ENCODE measurements around the gene NUP107.

The NUP107 gene

DNA sequence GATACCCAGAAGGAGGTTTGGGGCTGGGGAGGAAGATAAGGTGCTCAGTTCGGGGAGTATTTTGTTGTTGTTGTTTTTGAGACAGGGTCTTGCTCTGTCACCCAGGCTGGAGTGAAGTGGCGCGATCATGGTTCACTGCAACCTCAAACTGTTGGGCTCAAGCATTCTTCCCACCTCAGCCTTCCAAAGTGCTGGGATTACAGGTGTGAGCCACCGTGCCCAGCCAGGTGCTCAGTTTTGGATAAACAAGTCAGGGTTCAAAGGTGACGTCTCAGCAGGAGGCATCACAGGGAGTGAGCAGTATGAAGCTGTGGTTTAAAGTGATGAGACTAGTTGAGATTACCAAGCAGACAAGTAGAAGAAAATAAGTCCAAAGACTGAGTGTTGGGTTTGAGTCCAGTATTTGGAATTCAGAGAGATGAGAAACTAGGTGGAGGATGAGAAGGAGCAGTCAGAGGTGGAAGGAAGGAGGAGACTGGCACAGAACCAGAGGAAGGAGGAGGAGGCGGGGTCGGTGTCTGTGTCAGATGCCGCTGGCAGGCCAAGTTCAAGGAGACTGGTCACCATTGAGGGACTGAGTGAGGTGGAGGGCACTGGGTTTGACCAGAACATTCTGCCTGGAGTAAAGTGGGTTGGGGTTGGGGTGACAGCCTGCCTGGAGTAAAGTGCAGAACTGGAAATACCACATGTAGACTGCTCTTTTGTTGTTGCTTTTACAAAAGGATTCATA lies 75.3 kb downstream of the NUP107 start:
- no peaks in the 10 kb centered on the region for H3K27me3 ChIP-seq
- DNase-seq, result no peak
- no peak overlapping the region for H3K4me3 ChIP-seq (ENCODE audit: low read depth, low read length)
- no peaks in the 10 kb centered on the region for H3K36me3 ChIP-seq
- no peaks in the 10 kb centered on the region for H3K9me3 ChIP-seq
- no peaks in the 10 kb centered on the region for H3K4me1 ChIP-seq
- TF ChIP-seq CTCF (IDR thresholded peaks at IDR 0.05; ENCODE audit: low read depth, low read length), result no peak

DNA sequence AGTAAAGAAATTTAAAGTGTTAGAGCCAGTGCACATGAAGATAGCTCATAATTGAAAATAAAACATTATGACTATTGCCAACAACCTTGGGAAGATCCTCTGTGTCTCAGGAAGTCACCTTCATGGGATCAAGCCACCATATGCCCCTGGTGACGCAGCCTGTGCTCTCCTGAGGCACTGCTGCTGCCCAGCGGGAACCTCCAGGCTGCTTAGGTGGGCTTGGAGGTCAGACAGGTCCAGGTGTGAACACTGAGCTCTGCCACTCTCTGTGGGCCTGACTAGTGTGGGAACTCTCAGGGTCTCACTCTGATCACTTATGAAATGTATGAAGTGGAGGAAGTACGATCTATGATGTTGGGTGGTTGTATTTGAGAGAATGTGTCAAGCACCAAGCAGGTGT lies 75.9 kb downstream of the NUP107 start:
- Histone ChIP-seq H3K4me1 (no peaks in the 10 kb centered on the region), H3K27me3 (no peaks in the 10 kb centered on the region), H3K36me3 (no peaks in the 10 kb centered on the region), H3K9me3 (no peaks in the 10 kb centered on the region), H3K4me3 (ENCODE audit: low read depth, low read length) (no peak overlapping the region)
- no peak for TF ChIP-seq CTCF (IDR thresholded peaks at IDR 0.05; ENCODE audit: low read depth, low read length)
- DNase-seq, result no peak

GRCh38 chr12:68765696-68766095 lies 78.9 kb downstream of the NUP107 start:
- TF ChIP-seq CTCF (IDR thresholded peaks at IDR 0.05; ENCODE audit: low read depth, low read length), result no peak
- Histone ChIP-seq H3K4me1 (peaks cover under 1% of the 10 kb centered on the region; the same call in 1 of the 2 replicates), H3K36me3 (no peaks in the 10 kb centered on the region), H3K4me3 (ENCODE audit: low read depth, low read length) (no peak overlapping the region), H3K27me3 (no peaks in the 10 kb centered on the region), H3K9me3 (peaks cover 4% of the 10 kb centered on the region)
- no peak for DNase-seq

DNA sequence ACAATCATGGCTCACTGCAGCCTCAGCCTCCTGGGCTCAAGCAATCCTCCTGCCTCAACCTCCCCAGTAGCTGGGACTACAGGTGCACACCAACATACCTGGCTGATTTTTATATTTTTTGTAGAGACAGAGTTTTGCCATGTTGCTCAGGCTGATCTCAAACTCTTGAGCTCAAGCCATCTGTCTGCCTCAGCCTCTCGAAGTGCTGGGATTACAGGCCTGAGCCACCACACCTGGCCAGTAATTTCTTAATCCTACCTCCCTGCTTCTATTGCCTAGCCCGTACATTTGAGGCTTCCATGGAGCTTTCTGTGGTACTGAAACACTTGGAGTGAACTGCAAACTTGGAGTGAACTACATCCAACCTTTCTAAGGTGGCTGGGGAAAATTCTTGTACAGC lies 79.9 kb downstream of the NUP107 start:
- Histone ChIP-seq H3K4me1 (peaks cover 3% of the 10 kb centered on the region; the same call in 1 of the 2 replicates), H3K27me3 (no peaks in the 10 kb centered on the region), H3K9me3 (peaks cover 4% of the 10 kb centered on the region), H3K36me3 (no peaks in the 10 kb centered on the region), H3K4me3 (ENCODE audit: low read depth, low read length) (no peak overlapping the region)
- TF ChIP-seq CTCF (IDR thresholded peaks at IDR 0.05; ENCODE audit: low read depth, low read length), result no peak
- DNase-seq, result no peak

DNA sequence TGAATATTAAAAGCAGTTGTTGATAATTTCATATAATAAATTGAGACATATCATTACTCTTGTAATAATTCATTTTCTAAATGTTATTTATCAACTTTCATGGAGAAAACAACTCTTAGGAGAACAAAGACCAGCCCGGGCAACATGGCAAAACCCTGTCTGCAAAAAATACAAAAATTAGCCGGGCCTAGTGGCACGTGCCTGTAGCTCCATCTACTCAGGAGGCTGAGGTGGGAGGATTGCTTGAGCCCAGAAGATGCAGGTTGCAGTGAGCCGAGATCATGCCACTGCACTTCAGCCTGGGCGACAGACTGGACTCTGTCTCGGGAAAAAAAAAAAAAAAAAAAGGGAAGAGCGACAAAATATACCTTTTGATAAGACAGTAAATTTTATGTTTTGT lies 80.4 kb downstream of the NUP107 start:
- Histone ChIP-seq H3K4me3 (ENCODE audit: low read depth, low read length) (no peak overlapping the region), H3K36me3 (no peaks in the 10 kb centered on the region), H3K4me1 (peaks cover 3% of the 10 kb centered on the region; the same call in 1 of the 2 replicates), H3K27me3 (no peaks in the 10 kb centered on the region), H3K9me3 (peaks cover 4% of the 10 kb centered on the region)
- no peak for DNase-seq
- TF ChIP-seq CTCF (IDR thresholded peaks at IDR 0.05; ENCODE audit: low read depth, low read length), result no peak

DNA sequence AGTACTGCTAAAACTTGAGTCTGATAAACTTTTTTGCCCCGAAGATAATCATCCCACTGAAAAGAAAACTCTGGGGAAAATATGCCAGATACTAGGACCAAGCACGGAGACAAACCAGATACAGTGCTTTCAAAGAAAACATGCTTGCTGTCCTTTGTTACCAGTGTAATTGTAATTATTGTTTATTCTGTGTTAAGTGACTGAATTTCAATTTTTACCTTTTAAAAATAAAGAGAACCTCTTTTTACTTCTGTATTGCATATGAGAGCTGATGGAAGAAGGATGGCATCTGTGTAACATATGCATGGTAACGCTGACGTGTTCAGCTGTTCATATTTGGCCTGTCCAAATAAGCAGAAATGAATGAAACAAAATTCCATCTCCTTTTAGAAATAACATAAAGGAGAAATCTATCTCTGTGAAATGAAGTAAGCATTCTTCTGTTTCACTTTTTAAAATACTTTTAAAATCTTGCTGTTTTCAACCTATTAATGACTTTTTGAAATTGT lies 81.7 kb downstream of the NUP107 start:
- DNase-seq, result no peak
- Histone ChIP-seq H3K27me3 (no peaks in the 10 kb centered on the region), H3K4me1 (peaks cover 3% of the 10 kb centered on the region; the same call in 1 of the 2 replicates), H3K36me3 (no peaks in the 10 kb centered on the region), H3K4me3 (ENCODE audit: low read depth, low read length) (no peak overlapping the region), H3K9me3 (peaks cover 4% of the 10 kb centered on the region)
- TF ChIP-seq CTCF (IDR thresholded peaks at IDR 0.05; ENCODE audit: low read depth, low read length), result no peak

All from BE2C (cell line).